Stimulated activated CD8-positive, alpha-beta memory T cell treated with anti-CD3 and anti-CD28 coated beads, Interleukin-15, amount 100 ng/mL, for 4 hours (primary cell): ENCODE measurements around the gene RASA2.
A peak's percentile ranks its signal among the peaks of the same experiment; 100 is the strongest.

ENCODE experiments used
- DNase-seq, 2 donors: peaks; one replicate each; pipeline ENCODE4 v3.0.0-alpha.2; 2020; ENCODE audit warnings: low read depth in 2 of 2

The RASA2 gene, protein sequence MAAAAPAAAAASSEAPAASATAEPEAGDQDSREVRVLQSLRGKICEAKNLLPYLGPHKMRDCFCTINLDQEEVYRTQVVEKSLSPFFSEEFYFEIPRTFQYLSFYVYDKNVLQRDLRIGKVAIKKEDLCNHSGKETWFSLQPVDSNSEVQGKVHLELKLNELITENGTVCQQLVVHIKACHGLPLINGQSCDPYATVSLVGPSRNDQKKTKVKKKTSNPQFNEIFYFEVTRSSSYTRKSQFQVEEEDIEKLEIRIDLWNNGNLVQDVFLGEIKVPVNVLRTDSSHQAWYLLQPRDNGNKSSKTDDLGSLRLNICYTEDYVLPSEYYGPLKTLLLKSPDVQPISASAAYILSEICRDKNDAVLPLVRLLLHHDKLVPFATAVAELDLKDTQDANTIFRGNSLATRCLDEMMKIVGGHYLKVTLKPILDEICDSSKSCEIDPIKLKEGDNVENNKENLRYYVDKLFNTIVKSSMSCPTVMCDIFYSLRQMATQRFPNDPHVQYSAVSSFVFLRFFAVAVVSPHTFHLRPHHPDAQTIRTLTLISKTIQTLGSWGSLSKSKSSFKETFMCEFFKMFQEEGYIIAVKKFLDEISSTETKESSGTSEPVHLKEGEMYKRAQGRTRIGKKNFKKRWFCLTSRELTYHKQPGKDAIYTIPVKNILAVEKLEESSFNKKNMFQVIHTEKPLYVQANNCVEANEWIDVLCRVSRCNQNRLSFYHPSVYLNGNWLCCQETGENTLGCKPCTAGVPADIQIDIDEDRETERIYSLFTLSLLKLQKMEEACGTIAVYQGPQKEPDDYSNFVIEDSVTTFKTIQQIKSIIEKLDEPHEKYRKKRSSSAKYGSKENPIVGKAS

DNA sequence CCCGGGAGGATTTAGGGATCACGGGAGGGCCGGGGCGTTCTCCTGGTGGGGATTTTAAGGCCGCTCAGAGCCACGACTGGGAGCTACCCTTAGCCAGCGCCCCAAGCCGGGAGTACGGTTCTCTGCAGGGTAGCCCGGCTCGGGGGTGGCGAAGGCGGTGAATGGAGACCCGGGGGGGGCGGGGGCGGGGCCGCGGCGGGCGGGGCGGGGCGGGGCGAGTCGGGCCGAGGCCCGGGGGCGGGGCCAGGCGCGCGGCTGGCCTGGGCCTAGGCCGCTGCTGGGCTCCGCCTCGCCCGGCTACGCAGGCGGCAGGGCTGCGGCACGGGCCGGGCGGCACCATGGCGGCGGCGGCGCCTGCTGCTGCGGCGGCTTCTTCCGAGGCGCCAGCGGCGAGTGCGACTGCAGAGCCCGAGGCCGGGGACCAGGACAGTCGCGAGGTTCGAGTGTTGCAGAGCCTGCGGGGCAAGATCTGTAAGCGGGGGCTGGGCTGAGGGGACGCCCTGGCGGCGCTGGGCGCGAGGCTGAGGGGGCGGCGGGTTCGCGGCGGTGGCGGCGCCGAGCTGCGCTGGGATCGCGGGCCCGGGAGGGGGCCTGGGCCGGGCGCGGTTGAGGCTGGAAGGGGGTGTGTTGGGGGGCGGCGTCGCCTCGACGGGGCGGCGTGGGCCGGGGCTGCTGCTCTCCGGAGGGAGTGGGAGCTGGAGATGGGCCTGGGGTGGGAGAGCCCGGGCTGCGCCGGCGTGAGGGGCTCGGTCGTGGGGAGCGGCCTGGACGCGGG lies at the start of gene RASA2:
RASA2 (plus strand) TSS at position 282 of the 775 bp plus-strand sequence; CDS start at position 339, 57 bp downstream.
- DNase-seq, result peak; percentile 38 to 59

DNA sequence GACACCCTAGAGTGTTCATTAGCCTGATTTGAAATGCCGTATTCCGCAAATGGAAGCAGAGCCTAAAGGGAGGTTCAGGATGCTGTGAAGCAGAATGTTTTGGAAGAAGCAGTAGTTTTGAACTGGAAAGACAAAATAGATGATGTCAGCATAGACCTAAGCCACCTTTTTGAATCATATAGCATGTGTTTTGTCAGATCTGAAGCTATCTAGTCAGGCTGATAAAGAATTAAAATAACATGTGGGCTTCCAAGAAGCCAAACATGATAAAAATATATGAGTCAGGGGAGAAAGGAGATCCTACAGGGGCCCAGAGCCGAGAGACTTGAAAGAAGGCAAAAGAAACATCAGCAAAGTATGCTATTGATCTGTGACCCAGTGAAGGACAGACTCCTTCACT lies 47.2 kb upstream of the RASA2 start:
- no peak for DNase-seq

DNA sequence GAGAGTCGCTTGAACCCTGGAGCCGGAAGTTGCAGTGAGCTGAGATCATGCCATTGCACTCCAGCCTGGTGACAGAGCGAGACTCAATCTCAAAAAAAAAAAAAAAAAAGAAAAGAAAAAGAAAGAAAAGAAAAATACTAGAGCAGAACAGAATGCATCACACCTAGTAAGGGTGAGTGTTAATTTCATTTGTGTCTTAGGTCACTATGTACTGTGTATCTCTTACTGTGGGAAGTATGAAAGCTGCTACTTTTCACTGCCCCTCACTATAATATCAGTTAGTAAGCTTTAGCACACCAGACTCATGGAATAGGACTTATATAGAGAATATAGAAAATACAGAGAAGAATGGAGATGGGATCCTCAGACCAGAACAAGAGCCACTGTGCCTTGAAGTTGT lies 45.9 kb upstream of the RASA2 start:
- no peak for DNase-seq

DNA sequence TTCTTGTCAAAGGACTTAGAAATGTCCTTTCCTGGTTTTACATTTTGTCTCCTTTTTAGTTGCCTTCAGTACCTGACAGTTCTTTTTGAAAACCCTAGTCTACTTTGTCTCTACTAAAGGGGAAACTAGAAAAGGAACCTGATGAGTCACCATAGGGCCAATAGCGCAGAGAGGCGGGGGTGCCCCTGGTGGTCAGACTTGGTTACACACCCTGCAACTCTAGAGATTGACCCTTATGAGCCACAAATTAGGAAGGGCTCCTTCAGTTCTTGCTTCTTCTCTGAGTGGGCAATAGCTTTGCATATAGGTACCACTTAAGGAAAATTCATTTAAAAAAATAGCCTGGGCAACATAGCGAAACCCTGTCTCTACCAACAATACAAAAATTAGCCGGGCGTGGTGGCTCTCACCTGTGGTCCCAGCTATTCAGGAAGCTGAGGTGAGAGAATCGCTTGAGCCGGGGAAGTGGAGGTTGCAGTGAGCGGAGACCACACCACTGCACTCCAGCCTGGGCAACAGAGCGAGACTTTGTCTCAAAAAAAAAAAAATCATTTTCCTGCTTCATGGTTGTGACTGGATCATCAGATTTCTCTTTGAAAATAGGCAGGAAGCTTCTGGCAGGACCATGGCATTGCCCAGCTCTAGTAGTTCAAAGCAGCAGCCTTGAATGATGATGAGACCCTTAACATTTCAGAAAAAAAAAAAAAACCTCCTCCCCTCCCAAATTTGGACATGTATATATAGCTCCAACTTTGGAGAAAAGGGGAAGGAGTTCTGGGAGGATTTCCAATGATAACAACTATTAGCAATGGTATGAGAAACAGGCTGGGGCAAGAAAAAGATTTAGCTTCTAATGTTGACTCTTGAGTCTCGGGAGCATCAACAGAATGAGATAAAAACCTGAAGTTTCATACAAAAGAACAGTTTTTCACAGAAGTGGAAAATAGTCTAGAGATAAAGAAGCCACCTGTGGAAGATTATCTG lies 45.2 kb upstream of the RASA2 start:
- DNase-seq, result peak; percentile 37 to 57

DNA sequence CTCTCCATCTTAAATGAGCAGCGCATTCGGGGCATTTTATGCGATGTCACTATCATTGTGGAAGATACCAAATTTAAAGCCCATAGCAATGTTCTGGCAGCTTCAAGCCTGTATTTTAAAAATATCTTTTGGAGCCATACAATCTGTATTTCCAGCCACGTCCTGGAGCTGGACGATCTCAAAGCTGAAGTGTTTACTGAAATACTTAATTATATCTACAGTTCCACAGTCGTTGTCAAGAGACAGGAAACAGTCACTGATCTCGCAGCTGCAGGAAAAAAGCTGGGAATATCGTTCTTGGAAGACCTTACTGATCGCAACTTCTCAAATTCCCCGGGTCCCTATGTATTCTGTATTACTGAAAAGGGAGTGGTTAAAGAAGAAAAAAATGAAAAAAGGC lies 44.4 kb upstream of the RASA2 start:
- DNase-seq, result no peak

DNA sequence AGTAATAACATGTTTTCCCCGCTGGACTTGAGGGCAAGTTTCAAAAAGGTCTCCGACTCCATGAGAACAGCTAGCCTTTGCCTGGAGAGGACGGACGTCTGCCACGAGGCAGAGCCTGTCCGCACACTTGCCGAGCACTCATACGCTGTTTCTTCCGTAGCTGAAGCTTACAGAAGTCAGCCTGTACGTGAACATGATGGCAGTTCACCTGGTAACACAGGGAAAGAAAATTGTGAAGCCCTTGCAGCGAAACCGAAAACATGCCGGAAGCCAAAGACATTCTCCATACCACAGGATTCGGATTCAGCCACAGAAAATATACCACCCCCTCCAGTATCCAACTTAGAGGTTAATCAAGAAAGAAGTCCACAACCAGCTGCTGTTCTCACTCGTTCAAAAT lies 43.9 kb upstream of the RASA2 start:
- no peak for DNase-seq

DNA sequence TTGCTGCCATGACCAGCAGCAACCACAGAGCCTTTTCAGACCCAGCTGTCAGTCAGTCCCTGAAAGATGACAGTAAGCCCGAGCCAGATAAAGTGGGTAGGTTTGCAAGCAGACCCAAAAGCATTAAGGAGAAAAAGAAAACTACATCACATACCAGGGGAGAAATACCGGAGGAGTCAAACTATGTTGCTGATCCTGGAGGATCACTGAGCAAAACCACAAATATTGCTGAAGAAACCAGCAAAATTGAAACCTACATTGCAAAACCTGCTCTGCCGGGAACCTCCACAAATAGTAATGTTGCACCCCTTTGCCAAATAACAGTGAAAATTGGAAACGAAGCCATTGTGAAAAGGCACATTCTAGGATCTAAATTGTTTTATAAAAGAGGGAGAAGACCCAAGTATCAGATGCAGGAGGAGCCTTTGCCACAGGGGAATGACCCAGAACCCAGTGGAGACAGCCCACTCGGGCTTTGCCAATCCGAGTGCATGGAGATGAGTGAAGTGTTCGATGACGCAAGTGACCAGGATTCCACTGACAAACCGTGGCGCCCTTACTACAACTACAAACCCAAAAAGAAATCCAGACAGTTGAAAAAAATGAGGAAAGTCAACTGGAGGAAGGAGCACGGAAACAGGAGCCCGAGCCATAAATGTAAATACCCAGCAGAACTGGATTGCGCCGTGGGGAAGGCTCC lies 42.1 kb upstream of the RASA2 start:
- no peak for DNase-seq

DNA sequence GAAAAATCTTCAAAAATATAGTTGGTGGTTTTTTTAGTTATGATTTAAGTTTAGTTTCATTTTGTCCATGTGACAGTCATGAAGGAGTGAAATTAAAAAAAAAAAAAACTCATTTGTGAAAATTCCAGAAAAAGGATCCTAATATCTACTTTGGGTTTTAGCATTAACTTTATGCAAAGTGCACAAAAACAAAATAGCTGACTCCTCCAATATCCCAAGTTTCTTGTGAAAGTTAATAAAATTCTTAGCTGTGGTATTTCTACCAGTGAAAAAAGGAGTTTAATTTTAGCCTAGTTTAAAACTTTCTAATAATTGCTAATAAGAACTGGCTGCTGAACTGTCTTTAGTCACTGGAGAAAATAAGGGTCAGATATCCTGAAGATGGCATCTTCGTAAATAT lies 40.8 kb upstream of the RASA2 start:
- no peak for DNase-seq

DNA sequence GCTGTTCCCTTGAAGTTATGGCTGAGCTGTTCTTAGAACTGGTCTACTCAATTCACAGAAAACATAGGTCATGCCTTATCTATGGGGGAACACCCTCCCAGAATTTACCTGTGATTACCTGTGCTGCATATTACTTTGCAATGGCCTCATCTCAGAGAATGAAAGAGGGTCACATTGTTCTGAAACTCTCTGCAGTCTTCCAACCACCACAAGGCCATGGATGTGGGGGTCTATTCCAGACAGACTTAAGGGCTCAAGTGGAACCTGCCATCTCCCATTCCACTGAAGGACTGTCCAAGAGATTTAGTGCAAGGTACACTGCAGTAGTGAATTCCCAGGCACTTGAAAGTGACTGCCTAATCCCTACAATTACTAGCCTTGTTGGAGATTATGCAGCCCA lies 40.1 kb upstream of the RASA2 start:
- no peak for DNase-seq

DNA sequence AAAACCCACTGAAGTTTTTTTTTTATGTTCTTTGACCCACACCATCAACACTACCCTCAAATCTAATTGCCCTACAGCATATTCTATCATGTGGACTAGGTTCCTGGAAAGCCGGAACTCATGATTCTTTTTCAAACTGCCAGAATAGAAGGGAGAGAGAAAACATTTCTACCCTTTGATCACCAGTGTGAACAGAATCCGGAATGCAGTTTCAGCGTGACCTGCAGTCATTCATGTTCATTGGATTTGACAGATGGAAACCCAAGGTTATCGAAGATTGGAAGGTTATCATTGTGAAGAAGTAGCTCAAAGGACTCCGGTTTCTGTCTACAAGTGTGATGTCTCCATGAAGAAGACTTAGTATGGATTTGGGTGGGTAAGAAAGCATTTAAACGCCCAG lies 39.4 kb upstream of the RASA2 start:
- DNase-seq, result no peak

DNA sequence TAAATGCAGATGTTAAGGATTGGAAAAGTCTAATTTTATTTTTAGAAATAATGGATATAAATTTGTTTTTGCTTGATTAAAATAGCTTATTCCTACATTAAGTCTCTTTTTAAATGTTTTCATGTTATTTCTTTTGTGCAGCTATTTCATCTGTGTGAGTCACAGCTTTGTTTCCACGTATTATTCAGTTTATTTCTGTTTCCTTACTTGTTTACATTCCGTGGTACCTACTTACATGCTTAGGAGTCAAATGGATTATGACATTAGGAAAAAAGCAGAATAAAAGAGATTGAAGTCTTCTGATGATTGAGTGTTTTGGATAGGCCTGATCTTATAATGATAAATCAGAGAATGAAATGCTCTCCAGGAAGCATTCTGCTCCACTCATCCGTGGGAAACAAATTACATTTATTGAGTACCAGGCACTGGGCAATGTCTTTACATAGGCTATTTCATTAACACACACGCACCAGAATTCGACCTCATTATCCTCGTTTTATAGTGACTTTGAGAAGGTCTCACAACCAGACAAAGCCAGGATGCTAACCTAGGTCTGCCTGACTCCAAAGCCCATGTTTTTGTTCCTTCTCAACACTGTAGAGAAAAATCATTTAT lies 38.1 kb upstream of the RASA2 start:
- no peak for DNase-seq

DNA sequence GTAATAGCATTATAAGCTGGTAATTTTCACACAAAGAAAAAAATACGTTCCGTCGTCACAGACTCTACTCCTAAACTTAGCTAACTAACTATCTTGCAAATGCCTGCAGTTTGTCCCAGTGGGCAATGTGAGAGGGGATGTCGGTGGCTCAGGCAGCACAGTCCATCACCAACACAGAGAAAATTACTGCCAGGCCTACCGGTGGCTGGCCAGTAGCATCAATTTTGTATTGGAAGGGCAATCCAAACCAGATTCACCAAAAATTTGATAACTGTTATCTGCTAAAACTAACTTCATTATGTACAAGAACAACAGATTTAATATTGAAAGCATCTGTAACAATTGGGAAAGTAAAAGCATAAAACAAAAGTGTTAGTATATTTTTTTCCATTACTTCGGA lies 37.4 kb upstream of the RASA2 start:
- DNase-seq, result no peak

DNA sequence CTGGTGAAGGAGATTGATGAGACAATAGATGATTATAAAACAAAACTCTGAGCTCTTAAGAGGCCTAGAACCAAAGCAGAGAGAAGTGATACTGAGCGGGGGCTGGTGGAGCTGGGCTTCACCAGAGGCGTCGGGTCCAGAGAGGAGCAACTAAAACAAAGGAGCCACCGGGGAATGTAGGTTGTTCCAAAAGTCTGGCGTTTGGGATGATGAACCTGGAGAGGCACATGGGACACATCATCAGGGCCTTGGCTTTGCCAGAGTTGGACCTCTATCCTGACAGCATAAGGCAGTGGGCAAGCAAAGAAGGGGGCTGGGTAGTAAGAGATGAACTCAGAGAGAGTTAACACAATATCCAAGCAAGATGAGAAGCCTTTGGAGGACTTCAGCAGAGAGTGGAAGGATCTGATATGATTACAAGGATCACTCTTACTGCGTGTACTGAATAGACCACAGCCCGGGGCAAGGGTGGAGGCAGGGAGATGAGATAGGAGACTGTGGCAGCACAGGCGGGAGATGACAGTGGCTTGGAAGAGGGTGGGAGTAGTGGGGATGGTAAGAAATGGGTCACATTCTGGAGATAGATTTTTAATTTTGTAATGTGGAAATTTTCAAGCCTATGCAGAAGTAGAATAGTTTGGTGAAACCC lies 36.0 kb upstream of the RASA2 start:
- DNase-seq, result no peak

DNA sequence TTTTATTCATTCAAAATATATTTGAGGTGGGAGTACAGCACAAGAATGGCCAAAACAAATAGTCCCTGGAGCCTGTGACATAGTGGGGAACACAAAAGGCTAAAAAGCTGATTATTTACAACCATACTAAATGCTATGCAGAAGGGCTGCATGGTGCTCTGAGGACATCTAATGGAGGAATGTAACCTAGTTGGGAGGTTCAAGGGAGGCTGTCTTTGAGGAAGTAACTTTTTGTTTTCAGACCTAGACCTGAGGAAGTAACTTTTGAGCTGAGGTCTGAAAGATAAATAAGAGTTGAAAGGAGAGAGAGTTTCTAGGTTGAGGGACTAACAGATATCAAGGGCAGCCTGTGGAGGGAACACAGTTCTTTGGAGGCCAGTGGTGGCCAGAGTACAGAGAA lies 34.8 kb upstream of the RASA2 start:
- DNase-seq, result no peak

DNA sequence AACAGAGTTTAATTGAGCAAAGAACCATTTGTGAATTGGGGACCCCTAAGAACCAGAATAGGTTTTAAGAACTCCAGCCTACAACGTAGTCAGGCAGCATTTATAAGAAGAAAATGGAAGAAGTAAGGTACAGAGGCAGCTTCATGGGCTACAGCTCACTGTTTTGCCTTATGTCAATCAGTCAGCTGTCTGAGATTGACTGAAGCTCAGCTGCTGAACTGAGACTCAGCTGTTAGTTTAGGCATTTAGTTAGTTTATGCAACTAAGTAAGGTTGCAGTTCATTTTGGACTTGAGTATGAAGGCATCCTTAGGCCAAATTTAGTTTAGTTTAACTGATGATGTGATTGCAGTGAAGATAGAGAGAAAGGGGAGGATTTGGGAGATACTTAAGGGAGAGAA lies 34.1 kb upstream of the RASA2 start:
- no peak for DNase-seq

DNA sequence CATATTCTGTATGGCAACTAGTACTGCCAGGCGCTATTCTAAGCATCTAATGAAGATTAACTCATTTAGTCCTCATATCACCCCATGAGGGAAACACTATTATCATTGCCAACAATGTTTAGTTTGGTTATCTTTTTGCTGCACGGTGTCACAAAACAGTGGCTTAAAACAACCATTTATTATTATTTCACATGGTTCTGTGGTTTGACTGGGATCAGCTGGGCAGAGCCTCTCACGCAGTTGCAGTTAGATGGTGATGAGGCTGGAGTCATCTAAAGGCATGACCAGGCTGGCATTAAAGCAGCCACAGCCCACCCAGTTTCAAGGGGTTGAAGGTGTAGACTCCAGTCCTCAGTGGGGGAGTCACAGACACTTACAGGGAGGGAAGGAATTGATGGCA lies 32.8 kb upstream of the RASA2 start:
- DNase-seq, result no peak

DNA sequence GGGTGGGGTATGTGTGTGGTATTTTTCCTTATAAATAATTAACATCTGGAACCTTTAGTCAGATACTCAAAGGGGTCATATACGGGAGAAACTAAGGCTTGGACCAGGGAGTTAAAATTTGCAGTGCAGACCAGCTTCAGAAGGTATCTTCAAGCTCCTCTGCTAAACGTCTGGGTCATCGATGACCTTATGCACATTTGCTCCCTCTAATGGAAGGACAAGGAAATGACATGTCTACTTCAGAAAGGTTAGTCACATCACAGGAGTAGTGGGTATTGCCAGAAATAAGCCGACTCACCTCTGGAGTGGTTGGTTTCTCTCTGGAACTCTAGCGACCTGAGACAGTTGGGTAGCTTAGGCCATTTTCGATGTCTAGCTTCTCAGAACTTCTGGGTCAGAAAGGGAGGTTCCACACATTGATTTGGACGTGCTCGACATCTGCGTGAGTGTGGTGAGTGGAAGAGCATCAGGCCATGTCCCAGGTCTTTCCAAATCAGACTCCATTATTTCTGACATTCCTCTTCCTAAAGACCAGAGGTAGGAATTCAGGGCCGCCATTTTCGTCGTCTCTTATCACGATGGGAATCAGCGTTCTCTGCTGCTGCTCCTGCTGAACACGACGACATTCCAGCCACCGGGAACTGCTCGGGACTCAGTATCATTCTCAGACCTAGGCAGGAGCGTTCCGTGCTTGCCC lies 31.8 kb upstream of the RASA2 start:
- DNase-seq, result no peak

DNA sequence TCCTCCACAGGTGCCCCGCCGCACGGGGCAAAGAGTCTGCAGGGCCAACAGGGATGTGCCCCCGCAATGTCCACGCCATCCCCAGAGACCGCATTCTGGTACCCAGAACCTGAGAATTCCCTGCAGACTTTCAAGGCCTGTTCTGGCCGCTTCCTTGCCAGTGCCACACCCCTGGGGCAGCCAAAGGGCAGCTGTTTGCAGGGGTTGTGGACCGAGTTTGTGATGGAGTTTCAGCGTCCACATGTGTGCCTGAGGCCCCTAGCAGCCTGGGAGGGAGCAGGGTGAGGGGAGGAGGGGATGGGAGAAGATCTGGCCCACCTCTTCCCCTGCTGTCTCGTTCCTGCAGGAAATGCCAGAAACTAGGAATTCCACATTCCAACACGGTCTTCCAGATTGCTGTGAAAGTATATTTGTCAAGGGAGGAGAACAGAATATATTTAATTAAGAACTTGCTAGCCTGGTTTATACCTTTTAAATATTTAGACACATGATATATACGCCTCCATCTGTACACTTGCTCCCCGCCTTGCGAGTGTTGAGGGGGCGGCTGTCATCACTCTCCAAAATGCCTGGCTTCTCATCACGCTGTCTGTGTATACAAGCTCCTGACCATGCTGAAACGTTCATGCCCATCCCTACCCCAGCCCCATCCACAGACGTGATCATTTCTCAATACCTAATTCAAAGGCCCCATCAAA lies 31.1 kb upstream of the RASA2 start:
- DNase-seq, result no peak
